Measurements from ENCODE around the gene TECR.
"Not testable (repeated sequence)": the region's sequence is repeated elsewhere in the genome, so short reads cannot be mapped to it uniquely, and the experiment has no call there.

GRCh38 chr19:14585187-14585586 lies 55.8 kb downstream of the TECR start:
- TF ChIP-seq, protein P1, sequence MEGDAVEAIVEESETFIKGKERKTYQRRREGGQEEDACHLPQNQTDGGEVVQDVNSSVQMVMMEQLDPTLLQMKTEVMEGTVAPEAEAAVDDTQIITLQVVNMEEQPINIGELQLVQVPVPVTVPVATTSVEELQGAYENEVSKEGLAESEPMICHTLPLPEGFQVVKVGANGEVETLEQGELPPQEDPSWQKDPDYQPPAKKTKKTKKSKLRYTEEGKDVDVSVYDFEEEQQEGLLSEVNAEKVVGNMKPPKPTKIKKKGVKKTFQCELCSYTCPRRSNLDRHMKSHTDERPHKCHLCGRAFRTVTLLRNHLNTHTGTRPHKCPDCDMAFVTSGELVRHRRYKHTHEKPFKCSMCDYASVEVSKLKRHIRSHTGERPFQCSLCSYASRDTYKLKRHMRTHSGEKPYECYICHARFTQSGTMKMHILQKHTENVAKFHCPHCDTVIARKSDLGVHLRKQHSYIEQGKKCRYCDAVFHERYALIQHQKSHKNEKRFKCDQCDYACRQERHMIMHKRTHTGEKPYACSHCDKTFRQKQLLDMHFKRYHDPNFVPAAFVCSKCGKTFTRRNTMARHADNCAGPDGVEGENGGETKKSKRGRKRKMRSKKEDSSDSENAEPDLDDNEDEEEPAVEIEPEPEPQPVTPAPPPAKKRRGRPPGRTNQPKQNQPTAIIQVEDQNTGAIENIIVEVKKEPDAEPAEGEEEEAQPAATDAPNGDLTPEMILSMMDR (CRISPR knock-in tag; IDR thresholded peaks at IDR 0.05), result not testable (repeated sequence)
- not testable (repeated sequence) for TF ChIP-seq ZNF121 (CRISPR knock-in tag; IDR thresholded peaks at IDR 0.05); HDAC2 (CRISPR knock-in tag; IDR thresholded peaks at IDR 0.05); ZNF274 (CRISPR knock-in tag; IDR thresholded peaks at IDR 0.05); SIN3A (IDR thresholded peaks at IDR 0.05; ENCODE audit: borderline replicate concordance, low read depth, low read length); ZNF17 (CRISPR knock-in tag; IDR thresholded peaks at IDR 0.05); MEF2D (CRISPR knock-in tag; IDR thresholded peaks at IDR 0.05); GTF3A (CRISPR knock-in tag; conservative IDR thresholded peaks at IDR 0.05); ZNF580 (CRISPR knock-in tag; IDR thresholded peaks at IDR 0.05; ENCODE audit: borderline replicate concordance, low read depth); SUZ12 (IDR thresholded peaks at IDR 0.05; ENCODE audit: low read depth, low read length); POLR2AphosphoS5 (IDR thresholded peaks at IDR 0.05; ENCODE audit: low read depth, low read length)
